H1 (cell line): ENCODE measurements around the gene PRX. TPM values are rescaled to one million over a fixed set of nuclear protein-coding genes. Genes with fewer than 3 reads are reported as not detected.

Source experiments
- CTCF ChIA-PET: fragments of 300-600 bp; sonication (Branson Sonifier 250); formaldehyde crosslinking; loops from one replicate; lab custom pipeline; 2021; ENCODE audit not compliant: partially characterized antibody; lab: Charles Lee
- POLR2A ChIA-PET: fragments of 300-600 bp; sonication (Branson Sonifier 250); formaldehyde crosslinking; loops from one replicate; lab custom pipeline; 2021; ENCODE audit warnings: inconsistent platforms; ENCODE audit not compliant: partially characterized antibody; lab: Charles Lee
- DNase-seq, 2 experiments: peaks; one replicate each; pipeline versions ENCODE4 v3.0.0 to v3.0.0-alpha.2; 2010 to 2022; ENCODE audit warnings: low spot score in 2 of 2, low read depth in 1 of 2, mixed read lengths in 1 of 2
- FAIRE-seq: peaks from 2 replicates; lab custom pipeline; 2011; peaks lifted over from hg19 to GRCh38; lab: Jason Lieb, UNC
- H2AFZ ChIP-seq: 2 replicates; pipeline ENCODE4 v1.8.1; 2012; ENCODE audit warnings: low read length, inconsistent platforms
- H2AK5ac ChIP-seq: 2 replicates; pipeline ENCODE4 v1.6.1; 2013; ENCODE audit warnings: low read depth, low read length
- H2BK120ac ChIP-seq: replicated peaks from 2 replicates; pipeline ENCODE3; 2013; ENCODE audit warnings: low read depth, low read length, inconsistent platforms
- H2BK12ac ChIP-seq: 2 replicates; pipeline ENCODE4 v1.6.1; 2013; ENCODE audit warnings: low read depth, low read length
- H2BK15ac ChIP-seq: 2 replicates; pipeline ENCODE4 v1.6.1; 2013; ENCODE audit warnings: low read length
- H2BK20ac ChIP-seq: 2 replicates; pipeline ENCODE4 v1.6.1; 2013; ENCODE audit warnings: low read length
- H2BK5ac ChIP-seq: 2 replicates; pipeline ENCODE4 v1.6.1; 2013; ENCODE audit warnings: low read depth, low read length
- H3K14ac ChIP-seq: 2 replicates; pipeline ENCODE4 v1.6.1; 2013; ENCODE audit warnings: inconsistent platforms; ENCODE audit not compliant: insufficient read length
- H3K18ac ChIP-seq: 2 replicates; pipeline ENCODE4 v1.6.1; 2013; ENCODE audit warnings: low read length; ENCODE audit errors: extremely low read depth
- H3K23ac ChIP-seq: 2 replicates; pipeline ENCODE4 v1.6.1; 2013; ENCODE audit warnings: inconsistent platforms; ENCODE audit not compliant: insufficient read length
- H3K23me2 ChIP-seq: 2 replicates; pipeline ENCODE4 v1.6.1; 2013; ENCODE audit warnings: low read depth, low read length
- H3K27ac ChIP-seq: 2 replicates; pipeline ENCODE4 v1.6.1; 2011; ENCODE audit warnings: low read depth, low read length, inconsistent platforms
- H3K27me3 ChIP-seq, 4 experiments: replicated peaks in 1 of 4; 1 replicate in 1 of 4; 2 replicates in 3 of 4; pipeline versions ENCODE4 v1.6.1 to v1.8.1; 2011 to 2013; ENCODE audit warnings: low read length in 3 of 4, mild to moderate bottlenecking in 3 of 4, inconsistent platforms in 2 of 4, mixed read lengths in 2 of 4, moderate library complexity in 1 of 4; ENCODE audit not compliant: control insufficient read depth in 3 of 4, insufficient read depth in 3 of 4; ENCODE audit errors: extremely low read depth in 1 of 4
- H3K36me3 ChIP-seq, 4 experiments: 2 replicates each; pipeline versions ENCODE4 v1.6.1 to v1.8.1; 2011 to 2013; ENCODE audit warnings: mild to moderate bottlenecking in 4 of 4, low read length in 3 of 4, moderate library complexity in 2 of 4, control low read depth in 1 of 4, inconsistent platforms in 1 of 4; ENCODE audit not compliant: insufficient read depth in 4 of 4, control insufficient read depth in 2 of 4
- H3K4ac ChIP-seq: replicated peaks from 2 replicates; pipeline ENCODE3; 2013; ENCODE audit warnings: low read length, low read depth, mixed read lengths, inconsistent platforms; ENCODE audit not compliant: insufficient read length
- H3K4me1 ChIP-seq, 4 experiments: replicated peaks in 1 of 4; 1 replicate in 1 of 4; 2 replicates in 3 of 4; pipeline versions ENCODE4 v1.6.1 to v1.8.1; 2011 to 2013; ENCODE audit warnings: low read length in 3 of 4, inconsistent platforms in 2 of 4, mixed read lengths in 1 of 4; ENCODE audit not compliant: insufficient read depth in 4 of 4, control insufficient read depth in 3 of 4
- H3K4me2 ChIP-seq, 2 experiments: 2 replicates each; pipeline versions ENCODE4 v1.6.1 to v1.8.1; 2011 to 2013; ENCODE audit warnings: low read depth in 2 of 2, low read length in 2 of 2, control low read depth in 1 of 2, inconsistent platforms in 1 of 2, mild to moderate bottlenecking in 1 of 2; ENCODE audit not compliant: insufficient read depth in 1 of 2
- H3K4me3 ChIP-seq, 4 experiments: fragments of 200-600, 300-600 bp in 1 of 4; sonication (generic), shearing (Covaris generic), sonication (Bioruptor Twin) in 1 of 4; 2 replicates each; pipeline versions ENCODE4 v1.5.1 to v1.8.1; 2011 to 2016; ENCODE audit warnings: low read length in 4 of 4, low read depth in 3 of 4, control low read depth in 2 of 4, inconsistent platforms in 2 of 4, mild to moderate bottlenecking in 2 of 4, mixed read lengths in 1 of 4, moderate library complexity in 1 of 4; ENCODE audit not compliant: insufficient read depth in 2 of 4; ENCODE audit errors: extremely low read depth in 1 of 4
- H3K56ac ChIP-seq: replicated peaks from 2 replicates; pipeline ENCODE3; 2013; ENCODE audit warnings: low read depth, mild to moderate bottlenecking, mixed read lengths, low read length, inconsistent platforms; ENCODE audit not compliant: insufficient read length
- H3K79me1 ChIP-seq: 2 replicates; pipeline ENCODE4 v1.6.1; 2013; ENCODE audit warnings: low read depth, low read length, control low read depth
- H3K79me2 ChIP-seq, 2 experiments: 2 replicates each; pipeline versions ENCODE4 v1.6.1 to v1.8.1; 2012 to 2013; ENCODE audit warnings: low read length in 2 of 2, mild to moderate bottlenecking in 2 of 2, inconsistent platforms in 1 of 2; ENCODE audit not compliant: insufficient read depth in 2 of 2, control insufficient read depth in 1 of 2
- H3K9ac ChIP-seq, 4 experiments: replicated peaks in 1 of 4; 1 replicate in 1 of 4; 2 replicates in 3 of 4; pipeline versions ENCODE4 v1.6.1 to v1.8.1; 2011 to 2013; ENCODE audit warnings: low read depth in 3 of 4, low read length in 3 of 4, control low read depth in 2 of 4, mild to moderate bottlenecking in 2 of 4, moderate library complexity in 2 of 4, inconsistent platforms in 1 of 4; ENCODE audit errors: extremely low read depth in 1 of 4
- H3K9me3 ChIP-seq, 2 experiments: 2 replicates each; pipeline versions ENCODE4 v1.6.1 to v1.8.1; 2012 to 2013; ENCODE audit warnings: mild to moderate bottlenecking in 2 of 2, moderate library complexity in 2 of 2, control low read depth in 1 of 2, inconsistent platforms in 1 of 2, low read depth in 1 of 2, low read length in 1 of 2, mixed read lengths in 1 of 2; ENCODE audit not compliant: insufficient read depth in 2 of 2
- H4K20me1 ChIP-seq, 2 experiments: replicated peaks in 1 of 2; 2 replicates each; pipeline versions ENCODE3 to v1.8.1; 2011 to 2013; ENCODE audit warnings: inconsistent platforms in 2 of 2, low read length in 2 of 2, mild to moderate bottlenecking in 1 of 2; ENCODE audit not compliant: insufficient read depth in 2 of 2, control insufficient read depth in 1 of 2
- H4K5ac ChIP-seq: 2 replicates; pipeline ENCODE4 v1.6.1; 2013; ENCODE audit warnings: low read length, low read depth, mixed read lengths, inconsistent platforms; ENCODE audit not compliant: insufficient read length
- H4K8ac ChIP-seq: 2 replicates; pipeline ENCODE4 v1.8.0; 2013; ENCODE audit warnings: mild to moderate bottlenecking, moderate library complexity, low read length, inconsistent platforms; ENCODE audit not compliant: insufficient read depth; ENCODE audit errors: extremely low read depth
- H4K91ac ChIP-seq: replicated peaks from 2 replicates; pipeline ENCODE3; 2013; ENCODE audit warnings: low read length, mixed read lengths, inconsistent platforms; ENCODE audit not compliant: insufficient read length
- CREB1 ChIP-seq: IDR thresholded peaks from 2 replicates; pipeline ENCODE4 v1.6.1; 2012; ENCODE audit warnings: inconsistent platforms
- CTCF ChIP-seq, 3 experiments: IDR thresholded peaks; 1 replicate in 2 of 3; 2 replicates in 1 of 3; pipeline versions ENCODE4 v1.5.1 to v1.6.1; 2011; ENCODE audit warnings: low read length in 3 of 3, mild to moderate bottlenecking in 3 of 3, inconsistent platforms in 2 of 3, low read depth in 1 of 3, moderate library complexity in 1 of 3; ENCODE audit not compliant: insufficient read depth in 1 of 3; ENCODE audit errors: control extremely low read depth in 1 of 3
- TEAD4 ChIP-seq: IDR thresholded peaks from 2 replicates; pipeline ENCODE4 v1.6.1; 2012; ENCODE audit warnings: low read depth, low read length, inconsistent platforms, mixed read lengths
- WGBS, 2 experiments: shearing (Covaris generic) in 1 of 2; methylation state at CpG; one replicate each; pipeline versions ENCODE4 v1.1.6 to v1.1.7; 2013 to 2015; ENCODE audit warnings: low lambda C conversion rate in 2 of 2, mixed read lengths in 2 of 2, inconsistent platforms in 1 of 2, low coverage in 1 of 2, missing lambda C conversion rate in 1 of 2; ENCODE audit not compliant: insufficient replicate concordance in 2 of 2, insufficient coverage in 1 of 2, insufficient read length in 1 of 2; ENCODE audit errors: extremely low coverage in 1 of 2, missing lambda C conversion rate in 1 of 2; 5-methylcytosine and 5-hydroxymethylcytosine counted together
- polyA plus RNA-seq, 7 experiments: library from polyadenylated mRNA; depleted of rRNA in 3 of 7; stranded (reverse) in 5 of 7; unstranded in 2 of 7; fragments of >200 nt in 5 of 7; fragments of 200-250 nt in 2 of 7; gene quantifications; 1 replicate in 5 of 7; 2 replicates in 1 of 7; 4 replicates in 1 of 7; pipeline versions ENCODE4 v1.2.1 to v1.2.3, GENCODE V29; 2011 to 2013; ENCODE audit warnings: missing spikeins in 2 of 7, mixed read lengths in 2 of 7
- total RNA-seq: library from RNA; stranded (reverse); fragmentation: NEBNext Ultra II Directional; extraction: Animal tissue kit (Norgen Biotek cat#: 25700); gene quantifications from 2 replicates; pipeline ENCODE4 v1.2.1, GENCODE V29; 2021

PRX gene
- total and polyA plus RNA-seq, 2 of the 8 experiments (the other 6 are each of a cell fraction or from before 2014, with no cell fraction given): 2.8 to 5.8 TPM

GRCh38 chr19:40377876-40378385, 35.2 kb downstream of the PRX start:
- Histone ChIP-seq H2BK12ac (no peak overlapping the region), H3K18ac (no peak overlapping the region), H3K4ac (no peak overlapping the region), H4K91ac (no peak overlapping the region), H3K36me3 (peaks cover 6 to 28% (median 21%) of the 10 kb centered on the region in 4 experiments), H3K27ac (no peak overlapping the region), H4K8ac (no peak overlapping the region), H3K4me1 (no peaks in the 10 kb centered on the region), H3K27me3 (no peaks in the 10 kb centered on the region), H2BK5ac (no peak overlapping the region), H3K56ac (no peak overlapping the region), H4K20me1 (peaks cover 0 to 12% of the 10 kb centered on the region in 2 experiments), H2AFZ (no peak overlapping the region)
- no peak for FAIRE-seq
- no peak for DNase-seq
- POLR2A ChIA-PET: interaction anchor here (1.3 kb wide), 1 partner anchor 11 kb away, joined by 3 read pairs; no protein-coding TSS in a partner anchor
- TF ChIP-seq CREB1 (no peak), CTCF (IDR thresholded peaks at IDR 0.05; ENCODE audit: control extremely low read depth in 1 of 3, insufficient read depth in 1 of 3, low read depth in 1 of 3, low read length in 3 of 3) (no peak), TEAD4 (no peak)
- TF ChIP-seq, all 59 proteins: peak for 0
- no peaks in the 10 kb centered on the region for H3K9me3 ChIP-seq
- H3K23ac ChIP-seq: no peak overlapping the region
- H2AK5ac ChIP-seq: no peak overlapping the region
- 88% methylated on average over 23 of the region's 25 CpGs; no CpG with 5 or more reads in 1 of the 2 experiments for WGBS, 2 experiments
- no peak overlapping the region for H3K14ac ChIP-seq
- no peaks in the 10 kb centered on the region for H3K79me1 ChIP-seq
- no peaks in the 10 kb centered on the region for H3K79me2 ChIP-seq
- H3K4me2 ChIP-seq: no peak overlapping the region
- no peak overlapping the region for H3K9ac ChIP-seq
- no peak overlapping the region for H4K5ac ChIP-seq
- CTCF ChIA-PET: no interaction called here
- H3K23me2 ChIP-seq: no peaks in the 10 kb centered on the region
- no peak overlapping the region for H2BK120ac ChIP-seq
- H3K4me3 ChIP-seq: no peak overlapping the region
- no peak overlapping the region for H2BK20ac ChIP-seq
- no peak overlapping the region for H2BK15ac ChIP-seq
